Measurements from ENCODE around the gene TECPR2.
"Not testable (repeated sequence)": the region's sequence is repeated elsewhere in the genome, so short reads cannot be mapped to it uniquely, and the experiment has no call there.

TECPR2 gene

DNA sequence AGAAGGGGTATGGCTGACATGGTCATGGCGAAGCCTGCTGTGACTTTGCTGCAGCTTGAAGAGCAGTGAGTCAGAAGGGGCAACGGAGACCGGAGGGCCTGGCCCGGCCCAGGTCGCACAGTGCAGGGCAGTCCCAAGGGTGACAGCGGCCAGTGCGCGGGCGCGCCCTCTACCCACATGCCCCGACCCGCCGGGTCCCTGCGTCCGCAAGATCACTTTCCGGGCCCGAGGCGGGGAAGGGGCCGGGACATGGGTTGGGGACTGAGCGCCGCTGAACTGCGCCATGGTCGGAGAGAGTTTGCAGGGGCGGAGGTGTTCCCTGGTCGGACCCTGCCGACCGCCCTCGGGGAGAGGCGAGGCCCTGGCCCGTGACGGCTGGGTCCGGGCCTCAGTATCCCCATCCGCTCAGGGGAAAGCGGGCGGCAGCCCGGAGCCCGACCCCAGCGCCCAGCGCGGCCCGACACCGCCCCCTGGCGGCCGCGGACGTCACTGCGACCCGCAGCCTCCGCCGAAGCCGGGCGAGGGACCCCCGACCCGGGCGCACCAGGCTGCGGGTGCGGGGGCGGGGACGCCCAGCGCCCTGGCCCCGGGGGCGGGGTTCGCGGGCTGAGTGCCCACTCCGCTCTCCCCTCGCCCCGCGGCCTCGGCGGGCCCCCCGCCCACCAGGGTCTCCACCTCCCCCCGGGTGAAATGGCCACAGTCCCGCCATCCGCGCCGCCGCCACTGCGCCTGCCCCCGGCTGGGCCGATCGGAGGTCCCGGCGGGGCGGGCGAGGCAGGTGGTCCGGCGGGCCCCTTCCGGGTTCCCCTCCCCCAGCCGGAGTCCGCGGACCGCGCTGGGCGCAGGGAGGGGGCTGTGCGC lies 154.0 kb downstream of the TECPR2 start:
- TF ChIP-seq, protein P1, sequence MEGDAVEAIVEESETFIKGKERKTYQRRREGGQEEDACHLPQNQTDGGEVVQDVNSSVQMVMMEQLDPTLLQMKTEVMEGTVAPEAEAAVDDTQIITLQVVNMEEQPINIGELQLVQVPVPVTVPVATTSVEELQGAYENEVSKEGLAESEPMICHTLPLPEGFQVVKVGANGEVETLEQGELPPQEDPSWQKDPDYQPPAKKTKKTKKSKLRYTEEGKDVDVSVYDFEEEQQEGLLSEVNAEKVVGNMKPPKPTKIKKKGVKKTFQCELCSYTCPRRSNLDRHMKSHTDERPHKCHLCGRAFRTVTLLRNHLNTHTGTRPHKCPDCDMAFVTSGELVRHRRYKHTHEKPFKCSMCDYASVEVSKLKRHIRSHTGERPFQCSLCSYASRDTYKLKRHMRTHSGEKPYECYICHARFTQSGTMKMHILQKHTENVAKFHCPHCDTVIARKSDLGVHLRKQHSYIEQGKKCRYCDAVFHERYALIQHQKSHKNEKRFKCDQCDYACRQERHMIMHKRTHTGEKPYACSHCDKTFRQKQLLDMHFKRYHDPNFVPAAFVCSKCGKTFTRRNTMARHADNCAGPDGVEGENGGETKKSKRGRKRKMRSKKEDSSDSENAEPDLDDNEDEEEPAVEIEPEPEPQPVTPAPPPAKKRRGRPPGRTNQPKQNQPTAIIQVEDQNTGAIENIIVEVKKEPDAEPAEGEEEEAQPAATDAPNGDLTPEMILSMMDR (IDR thresholded peaks at IDR 0.05; ENCODE audit: low read depth, low read length, poor library complexity, severe bottlenecking), result peak; percentile 70
- TF ChIP-seq EZH2phosphoT487 (IDR thresholded peaks at IDR 0.05; ENCODE audit: borderline replicate concordance, low read length), result no peak

GRCh38 chr14:102517392-102518062 lies 154.8 kb downstream of the TECPR2 start:
- no peak overlapping the region for H3K27ac ChIP-seq (ENCODE audit: low read depth, low read length)

More for the DNA sequence above, 154.0 kb downstream of the TECPR2 start:
- no peaks in the 10 kb centered on the region for H3K9me2 ChIP-seq (replicated peaks; ENCODE audit: control insufficient read depth, low read length)
- H3F3A ChIP-seq (ENCODE audit: control insufficient read depth, insufficient read depth), result no peaks in the 10 kb centered on the region
- no peak overlapping the region for H3K27ac ChIP-seq (ENCODE audit: low read depth, low read length)
- H3K4me3 ChIP-seq (ENCODE audit: low read length), result peak overlapping the region; percentile 66
- no peaks in the 10 kb centered on the region for H3K79me2 ChIP-seq (ENCODE audit: control insufficient read depth, low read length)
- H3K4me1 ChIP-seq (ENCODE audit: control insufficient read depth, low read length), result peaks cover 9% of the 10 kb centered on the region
- no peaks in the 10 kb centered on the region for H3K36me3 ChIP-seq (ENCODE audit: control insufficient read depth, low read length)
- H3K9me3 ChIP-seq (ENCODE audit: control insufficient read depth, insufficient read depth, low read length), result no peaks in the 10 kb centered on the region
- H4K20me1 ChIP-seq (ENCODE audit: control insufficient read depth, insufficient read depth, low read depth, low read length), result no peaks in the 10 kb centered on the region
- peak overlapping the region; percentile 89 for H3K4me2 ChIP-seq (ENCODE audit: low read length)
- peaks cover 17% of the 10 kb centered on the region for H3K27me3 ChIP-seq (ENCODE audit: control insufficient read depth, low read length)

DNA sequence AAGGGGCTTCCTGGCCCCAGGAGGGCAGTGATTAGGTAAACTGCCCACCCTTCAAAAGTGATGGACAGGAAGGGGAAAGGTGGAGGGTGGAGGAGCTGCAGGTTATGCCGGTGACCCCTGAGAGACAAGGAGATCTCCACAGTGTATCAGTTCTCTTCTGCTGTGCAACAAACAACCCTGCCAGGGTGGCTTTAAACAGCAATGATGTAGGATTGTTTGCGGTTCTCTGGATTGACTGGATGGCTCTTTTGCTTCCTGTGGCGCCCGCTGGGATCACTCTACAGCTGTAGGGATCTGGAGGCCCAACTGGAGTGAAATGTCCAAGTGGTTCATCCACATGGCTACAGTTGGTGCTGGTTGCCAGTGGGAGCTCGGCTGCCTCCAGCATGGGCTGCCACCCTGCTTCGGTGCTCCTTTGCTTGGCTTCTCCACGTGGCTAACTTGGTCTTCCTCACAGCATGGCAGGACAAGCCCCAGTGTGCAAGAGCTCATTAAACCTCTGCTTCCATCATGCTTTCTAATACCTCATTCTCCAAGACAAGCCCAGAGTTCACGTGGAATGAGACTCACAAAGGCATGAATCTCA lies 155.4 kb downstream of the TECPR2 start:
- Histone ChIP-seq H3K4me1 (ENCODE audit: control insufficient read depth, low read length) (peaks cover 9% of the 10 kb centered on the region), H3K79me2 (ENCODE audit: control insufficient read depth, low read length) (no peaks in the 10 kb centered on the region), H3F3A (ENCODE audit: control insufficient read depth, insufficient read depth) (no peaks in the 10 kb centered on the region), H3K9me3 (ENCODE audit: control insufficient read depth, insufficient read depth, low read length) (no peaks in the 10 kb centered on the region), H3K27me3 (ENCODE audit: control insufficient read depth, low read length) (peaks cover 17% of the 10 kb centered on the region), H3K4me2 (ENCODE audit: low read length) (no peak overlapping the region), H3K9me2 (replicated peaks; ENCODE audit: control insufficient read depth, low read length) (no peaks in the 10 kb centered on the region), H3K4me3 (ENCODE audit: low read length) (no peak overlapping the region), H3K36me3 (ENCODE audit: control insufficient read depth, low read length) (no peaks in the 10 kb centered on the region), H4K20me1 (ENCODE audit: control insufficient read depth, insufficient read depth, low read depth, low read length) (no peaks in the 10 kb centered on the region), H3K27ac (ENCODE audit: low read depth, low read length) (no peak overlapping the region)
- no peak for TF ChIP-seq EZH2phosphoT487 (IDR thresholded peaks at IDR 0.05; ENCODE audit: borderline replicate concordance, low read length)
- TF ChIP-seq, protein P1 (IDR thresholded peaks at IDR 0.05; ENCODE audit: low read depth, low read length, poor library complexity, severe bottlenecking), result no peak

More at GRCh38 chr14:102517392-102518062, 154.8 kb downstream of the TECPR2 start:
- H3K36me3 ChIP-seq (ENCODE audit: control insufficient read depth, low read length), result no peaks in the 10 kb centered on the region
- peak overlapping the region; percentile 66 for H3K4me3 ChIP-seq (ENCODE audit: low read length)
- no peaks in the 10 kb centered on the region for H3K9me3 ChIP-seq (ENCODE audit: control insufficient read depth, insufficient read depth, low read length)
- no peaks in the 10 kb centered on the region for H3K79me2 ChIP-seq (ENCODE audit: control insufficient read depth, low read length)
- TF ChIP-seq, protein P1 (IDR thresholded peaks at IDR 0.05; ENCODE audit: low read depth, low read length, poor library complexity, severe bottlenecking), result no peak
- TF ChIP-seq EZH2phosphoT487 (IDR thresholded peaks at IDR 0.05; ENCODE audit: borderline replicate concordance, low read length), result no peak
- peak overlapping the region; percentile 89 for H3K4me2 ChIP-seq (ENCODE audit: low read length)
- H4K20me1 ChIP-seq (ENCODE audit: control insufficient read depth, insufficient read depth, low read depth, low read length), result no peaks in the 10 kb centered on the region
- H3F3A ChIP-seq (ENCODE audit: control insufficient read depth, insufficient read depth), result no peaks in the 10 kb centered on the region
- H3K27me3 ChIP-seq (ENCODE audit: control insufficient read depth, low read length), result peaks cover 17% of the 10 kb centered on the region
- H3K4me1 ChIP-seq (ENCODE audit: control insufficient read depth, low read length), result peaks cover 9% of the 10 kb centered on the region
- H3K9me2 ChIP-seq (replicated peaks; ENCODE audit: control insufficient read depth, low read length), result no peaks in the 10 kb centered on the region

- H3K27ac ChIP-seq (ENCODE audit: low read depth, low read length); H3K36me3 ChIP-seq (ENCODE audit: control insufficient read depth, low read length); H3F3A ChIP-seq (ENCODE audit: control insufficient read depth, insufficient read depth); H3K4me3 ChIP-seq (ENCODE audit: low read length); H3K4me2 ChIP-seq (ENCODE audit: low read length); H3K9me2 ChIP-seq (replicated peaks; ENCODE audit: control insufficient read depth, low read length); H3K79me2 ChIP-seq (ENCODE audit: control insufficient read depth, low read length); H4K20me1 ChIP-seq (ENCODE audit: control insufficient read depth, insufficient read depth, low read depth, low read length); H3K9me3 ChIP-seq (ENCODE audit: control insufficient read depth, insufficient read depth, low read length): not testable (repeated sequence)
- Histone ChIP-seq H3K27me3 (ENCODE audit: control insufficient read depth, low read length) (peaks cover 17% of the 10 kb centered on the region), H3K4me1 (ENCODE audit: control insufficient read depth, low read length) (peaks cover 17% of the 10 kb centered on the region)
Observed at GRCh38 chr14:102519709-102520108, 157.0 kb downstream of the TECPR2 start.

Measured in DOHH2 (cell line).